ENCODE data around the gene MYB.
"Not testable (repeated sequence)": the region's sequence is repeated elsewhere in the genome, so short reads cannot be mapped to it uniquely, and the experiment has no call there.

Gene MYB

GRCh38 chr6:135246412-135247012 is 65.4 kb downstream of the MYB start:
- not testable (repeated sequence) for DNase-seq (ENCODE audit: low read depth in 2 of 2, low spot score in 1 of 2)

DNA sequence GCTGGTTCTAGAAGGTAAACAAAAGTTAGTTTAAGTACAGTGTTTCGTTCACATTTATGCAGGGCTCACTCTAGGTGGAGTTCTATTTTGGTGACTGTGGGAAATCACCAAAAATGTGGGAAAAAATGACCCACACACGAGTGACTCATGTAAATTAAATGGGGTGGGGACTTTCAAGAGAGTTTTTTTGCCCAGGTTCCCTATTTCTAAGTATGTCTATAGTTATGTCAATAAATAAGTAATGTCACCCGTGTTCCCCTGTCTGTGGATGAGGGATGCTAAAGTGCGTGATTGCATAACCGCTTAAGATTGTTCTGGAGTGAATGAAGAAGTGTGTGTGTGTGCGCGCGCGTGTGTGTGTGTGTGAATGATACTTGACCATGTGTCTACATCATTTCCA is 69.1 kb downstream of the MYB start:
- no peak for DNase-seq (ENCODE audit: low read depth in 2 of 2, low spot score in 1 of 2)

DNA sequence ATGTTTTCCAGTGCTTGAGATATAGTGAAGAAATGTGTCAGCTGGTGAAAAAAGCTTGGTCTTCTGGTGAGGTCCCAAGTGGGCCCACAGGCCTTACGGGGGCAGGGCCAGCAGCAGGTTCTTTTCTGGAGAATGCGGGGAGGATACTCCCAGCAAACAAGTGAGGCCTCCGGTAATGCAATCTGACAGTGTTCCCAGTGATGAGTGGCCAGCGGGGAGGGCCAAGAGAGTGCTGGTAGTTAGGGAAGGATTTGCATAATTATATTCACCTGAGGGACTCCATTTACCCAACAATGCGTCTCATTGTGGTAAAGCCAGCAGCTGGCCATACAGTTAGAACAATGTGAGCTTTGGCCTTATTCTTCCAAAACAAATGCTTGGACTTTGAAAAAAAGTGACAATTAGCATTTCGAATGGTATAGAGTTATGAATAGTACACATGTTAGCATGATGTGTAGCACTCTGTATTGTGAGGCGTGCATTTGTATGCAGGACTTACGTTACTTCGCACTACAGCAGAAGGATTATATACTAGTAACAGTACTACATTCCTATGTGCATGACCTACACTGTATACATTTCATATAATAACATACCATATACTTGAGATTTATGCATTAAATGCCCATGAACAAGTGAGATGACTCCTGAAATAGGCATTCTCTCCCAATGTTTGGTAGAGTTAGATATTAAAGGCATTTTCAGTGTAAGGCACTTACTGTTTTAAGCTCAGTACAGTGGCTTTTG is 69.8 kb downstream of the MYB start:
- DNase-seq (ENCODE audit: low read depth in 2 of 2, low spot score in 1 of 2), result no peak

- DNase-seq (ENCODE audit: low read depth in 2 of 2, low spot score in 1 of 2), result no peak
These were observed 70.7 kb downstream of the MYB start for GRCh38 chr6:135251498-135252441.

DNA sequence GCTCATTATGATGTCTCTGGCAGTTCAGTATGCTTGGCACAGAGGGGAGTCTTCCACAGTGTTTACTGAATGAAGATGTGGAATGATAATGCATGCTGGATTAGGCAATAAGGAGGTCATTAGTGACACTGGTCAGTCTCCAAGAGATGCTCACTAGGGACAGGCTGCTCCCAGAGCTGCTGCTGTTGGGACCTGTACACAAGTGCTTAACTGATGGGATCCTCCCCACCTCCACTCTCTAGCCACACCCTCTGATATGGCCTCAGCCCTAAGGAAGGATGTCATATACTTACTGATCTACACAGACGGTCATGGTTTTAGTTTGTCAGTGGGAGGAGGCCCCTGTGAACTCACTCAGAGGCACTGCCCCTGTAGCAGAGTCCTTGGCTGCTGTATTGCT is 73.4 kb downstream of the MYB start:
- DNase-seq (ENCODE audit: low read depth in 2 of 2, low spot score in 1 of 2), result no peak

DNA sequence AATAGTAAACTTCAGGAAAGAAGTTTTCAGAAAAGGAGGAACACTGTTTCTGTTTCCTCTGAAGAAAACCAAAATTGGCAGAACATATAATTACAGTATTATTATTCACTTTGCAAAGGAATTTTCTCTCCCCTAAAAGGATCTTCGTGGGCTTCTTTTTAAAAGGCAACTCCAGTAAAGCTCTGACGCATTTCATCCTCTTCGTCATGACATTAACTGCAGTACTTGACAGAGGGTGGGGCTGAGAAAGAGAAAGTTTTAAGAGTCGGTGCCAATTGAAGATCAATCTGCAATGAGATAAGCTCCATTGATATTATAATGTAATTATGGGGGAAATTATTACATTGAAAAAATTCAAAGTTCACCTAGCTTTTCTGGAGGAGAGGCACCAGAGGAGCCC is 75.8 kb downstream of the MYB start:
- no peak for DNase-seq (ENCODE audit: low read depth in 2 of 2, low spot score in 1 of 2)

DNA sequence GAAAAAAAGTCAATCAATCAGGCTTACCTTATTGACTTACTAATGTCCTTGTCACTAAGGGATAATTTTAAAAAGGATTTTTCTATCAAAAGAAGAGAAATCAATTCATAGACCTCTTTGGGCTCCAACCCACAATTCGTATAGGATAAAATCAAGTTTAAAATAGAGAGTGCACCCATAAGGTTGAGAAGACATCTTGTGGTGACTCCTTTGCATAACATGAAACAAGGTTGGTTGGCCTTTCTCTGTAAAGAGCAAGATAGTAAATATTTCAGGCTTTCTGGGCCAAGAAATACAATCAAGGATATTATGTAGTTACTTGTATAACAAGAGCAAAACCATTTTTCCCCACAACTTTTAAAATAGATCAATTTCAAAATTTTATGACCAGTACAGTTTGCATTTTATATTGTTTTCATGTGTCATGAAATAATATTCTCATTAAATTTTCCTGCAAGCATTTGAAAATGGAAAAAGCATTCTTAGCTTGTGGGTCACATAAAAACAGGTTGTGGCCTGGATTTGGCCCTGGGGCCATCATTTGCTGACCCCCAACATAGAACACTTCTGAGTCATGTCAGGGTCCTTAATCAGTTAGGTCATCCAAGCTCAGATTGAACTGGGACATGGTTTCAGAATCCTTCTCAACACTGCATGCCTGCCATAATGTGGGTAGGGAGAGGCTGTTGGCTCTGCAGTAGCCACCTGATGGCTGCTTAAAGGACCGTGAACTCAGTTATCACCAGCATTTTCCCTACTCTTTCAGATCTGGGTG is 76.7 kb downstream of the MYB start:
- DNase-seq (ENCODE audit: low read depth in 2 of 2, low spot score in 1 of 2), result no peak

DNA sequence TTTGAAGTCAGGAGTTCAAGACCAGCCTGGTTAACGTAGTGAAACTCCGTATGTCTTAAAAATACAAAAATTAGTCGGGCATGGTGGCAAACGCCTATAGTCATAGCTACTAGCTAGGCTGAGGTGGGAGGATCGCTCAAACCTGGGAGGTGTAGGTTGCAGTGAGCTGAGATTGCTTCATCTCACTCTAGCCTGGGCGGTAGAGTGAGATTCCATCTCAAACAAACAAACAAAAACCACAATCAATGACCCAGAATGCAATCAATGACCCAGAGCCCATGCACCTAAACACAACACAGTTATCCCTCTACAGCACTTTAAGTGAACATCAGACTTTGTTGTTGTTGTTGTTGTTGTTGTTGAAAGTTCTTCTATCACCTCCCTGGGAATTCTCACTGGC is 77.9 kb downstream of the MYB start:
- DNase-seq (ENCODE audit: low read depth in 2 of 2, low spot score in 1 of 2), result no peak

DNA sequence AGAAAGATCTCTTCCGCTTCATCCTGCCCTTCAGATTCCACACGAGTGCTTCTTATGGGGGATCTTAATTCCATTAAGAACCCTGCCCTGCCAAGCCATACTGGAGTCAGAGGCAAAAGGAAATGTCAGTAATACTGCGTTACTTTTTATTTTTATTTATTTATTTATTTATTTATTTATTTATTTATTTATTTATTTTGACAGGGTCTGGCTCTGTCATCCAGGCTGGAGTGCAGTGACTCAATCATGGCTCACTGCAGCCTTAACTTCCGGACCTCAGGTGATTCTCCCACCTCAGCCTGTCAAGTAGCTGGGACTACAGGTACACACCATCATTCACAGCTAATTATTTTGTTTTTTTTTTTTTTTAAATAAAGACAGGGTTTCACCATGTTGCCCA is 79.5 kb downstream of the MYB start:
- no peak for DNase-seq (ENCODE audit: low read depth in 2 of 2, low spot score in 1 of 2)

GRCh38 chr6:135261872-135262725 is 81.0 kb downstream of the MYB start:
- DNase-seq (ENCODE audit: low read depth in 2 of 2, low spot score in 1 of 2), result no peak

GRCh38 chr6:135265278-135265677 is 84.2 kb downstream of the MYB start:
- no peak for DNase-seq (ENCODE audit: low read depth in 2 of 2, low spot score in 1 of 2)

DNA sequence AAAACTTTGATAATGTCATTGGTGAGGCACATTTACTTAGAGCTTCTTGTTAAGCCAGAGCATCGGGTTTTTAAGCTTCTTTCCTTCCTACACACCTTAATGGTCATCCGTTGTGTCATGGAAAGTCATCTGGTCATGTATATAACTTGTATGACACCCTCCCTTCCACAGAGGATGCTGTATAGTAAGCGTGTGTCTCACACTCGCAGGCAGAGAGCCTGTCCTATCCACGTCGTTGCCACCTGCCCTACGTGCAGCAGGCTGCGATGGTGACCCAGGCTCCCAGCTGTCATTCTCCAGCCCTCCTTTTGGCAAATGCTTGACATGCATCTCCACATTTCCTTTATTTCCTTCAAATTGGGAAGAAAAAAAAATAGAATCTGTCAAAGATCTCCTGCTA is 85.6 kb downstream of the MYB start:
- no peak for DNase-seq (ENCODE audit: low read depth in 2 of 2, low spot score in 1 of 2)

DNA sequence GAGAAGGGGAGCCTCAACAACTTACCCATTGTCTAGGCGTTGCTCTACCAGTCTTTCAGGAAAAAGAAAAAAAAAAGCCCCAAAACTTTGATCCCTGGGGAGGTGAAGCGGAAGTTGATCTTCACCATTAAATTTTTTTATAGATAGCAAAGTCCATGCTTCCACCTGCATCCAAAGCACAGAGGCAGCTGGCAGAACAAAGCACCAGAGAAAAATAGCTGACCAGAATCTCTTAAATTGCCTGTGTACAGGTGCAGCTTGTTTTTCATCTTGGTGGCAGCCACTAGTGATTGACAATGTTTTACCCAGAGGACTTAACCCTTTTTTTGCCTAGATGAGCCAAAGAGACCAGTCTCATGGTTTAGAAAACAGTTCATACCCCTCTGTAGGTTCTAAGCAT is 86.0 kb downstream of the MYB start:
- DNase-seq (ENCODE audit: low read depth in 2 of 2, low spot score in 1 of 2), result no peak

GRCh38 chr6:135268263-135268662 is 87.2 kb downstream of the MYB start:
- no peak for DNase-seq (ENCODE audit: low read depth in 2 of 2, low spot score in 1 of 2)

DNA sequence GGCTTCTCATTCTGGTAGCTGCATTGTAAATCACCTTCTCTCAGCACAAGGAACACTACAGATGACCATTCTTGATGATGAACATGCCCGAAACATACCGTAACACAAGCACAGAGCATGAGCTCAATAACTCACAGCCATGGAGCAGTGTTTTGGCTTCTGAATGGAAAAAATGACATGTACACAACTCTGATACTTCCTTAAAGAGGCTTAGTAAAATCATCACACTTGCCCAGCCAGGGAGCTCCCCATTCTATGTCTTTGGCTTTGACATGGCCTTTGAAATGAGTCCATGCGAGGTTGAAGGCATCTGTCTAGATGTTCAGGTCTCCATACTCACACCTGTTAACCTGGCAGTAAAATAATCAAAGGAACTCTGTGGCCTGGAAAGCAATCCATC is 87.6 kb downstream of the MYB start:
- DNase-seq (ENCODE audit: low read depth in 2 of 2, low spot score in 1 of 2), result no peak

Measured in stimulated activated CD8-positive, alpha-beta memory T cell treated with anti-CD3 and anti-CD28 coated beads, Interleukin-4, amount 100 ng/mL, for 1 hour (primary cell).